ENCODE measurements around the gene INVS. TPM values are rescaled to one million over a fixed set of nuclear protein-coding genes. Genes with fewer than 3 reads are reported as not detected.
"Not testable (repeated sequence)": the region's sequence is repeated elsewhere in the genome, so short reads cannot be mapped to it uniquely, and the experiment has no call there.

INVS gene
- total RNA-seq, 2 donors from 2014 or later, result 37.8 to 46.8 TPM

GRCh38 chr9:100227636-100228035 is 128.6 kb downstream of the INVS start:
- Histone ChIP-seq H3K9me3 (no peaks in the 10 kb centered on the region), H3K27ac (no peak overlapping the region), H3K36me3 (peaks cover 4% of the 10 kb centered on the region), H3K4me1 (ENCODE audit: control insufficient read depth in 1 of 2, low read depth in 2 of 2) (no peaks in the 10 kb centered on the region), H3K27me3 (replicated peaks; ENCODE audit: insufficient read depth) (no peaks in the 10 kb centered on the region), H3K4me3 (no peak overlapping the region)
- no peak for TF ChIP-seq CTCF (IDR thresholded peaks at IDR 0.05)
- DNase-seq (ENCODE audit: low spot score) (no peak), ATAC-seq (ENCODE audit: insufficient number of reproducible peaks, low FRiP score, low read depth) (no peak)

GRCh38 chr9:100228352-100228869 is 129.4 kb downstream of the INVS start:
- H3K27ac ChIP-seq, result no peak overlapping the region
- no peaks in the 10 kb centered on the region for H3K9me3 ChIP-seq
- ATAC-seq (ENCODE audit: insufficient number of reproducible peaks, low FRiP score, low read depth), result no peak
- peaks cover 4% of the 10 kb centered on the region for H3K36me3 ChIP-seq
- H3K4me3 ChIP-seq, result no peak overlapping the region
- no peaks in the 10 kb centered on the region for H3K4me1 ChIP-seq (ENCODE audit: control insufficient read depth in 1 of 2, low read depth in 2 of 2)
- no peaks in the 10 kb centered on the region for H3K27me3 ChIP-seq (replicated peaks; ENCODE audit: insufficient read depth)
- no peak for TF ChIP-seq CTCF (IDR thresholded peaks at IDR 0.05)
- DNase-seq (ENCODE audit: low spot score), result no peak

GRCh38 chr9:100229136-100229535 is 130.1 kb downstream of the INVS start:
- no peak for TF ChIP-seq CTCF (IDR thresholded peaks at IDR 0.05)
- no peak for ATAC-seq (ENCODE audit: insufficient number of reproducible peaks, low FRiP score, low read depth)
- Histone ChIP-seq H3K9me3 (no peaks in the 10 kb centered on the region), H3K27ac (no peak overlapping the region), H3K4me3 (no peak overlapping the region), H3K27me3 (replicated peaks; ENCODE audit: insufficient read depth) (no peaks in the 10 kb centered on the region), H3K36me3 (peaks cover 4% of the 10 kb centered on the region), H3K4me1 (ENCODE audit: control insufficient read depth in 1 of 2, low read depth in 2 of 2) (no peaks in the 10 kb centered on the region)
- DNase-seq (ENCODE audit: low spot score), result no peak

GRCh38 chr9:100229561-100229960 is 130.5 kb downstream of the INVS start:
- Histone ChIP-seq H3K4me1 (ENCODE audit: control insufficient read depth in 1 of 2, low read depth in 2 of 2) (no peaks in the 10 kb centered on the region), H3K36me3 (peaks cover 4% of the 10 kb centered on the region), H3K27ac (no peak overlapping the region), H3K9me3 (no peaks in the 10 kb centered on the region), H3K27me3 (replicated peaks; ENCODE audit: insufficient read depth) (no peaks in the 10 kb centered on the region), H3K4me3 (no peak overlapping the region)
- ATAC-seq (ENCODE audit: insufficient number of reproducible peaks, low FRiP score, low read depth), result no peak
- DNase-seq (ENCODE audit: low spot score), result no peak
- TF ChIP-seq CTCF (IDR thresholded peaks at IDR 0.05), result no peak

GRCh38 chr9:100236986-100237385 is 137.9 kb downstream of the INVS start:
- not testable (repeated sequence) for H3K27me3 ChIP-seq (replicated peaks; ENCODE audit: insufficient read depth); H3K36me3 ChIP-seq; H3K27ac ChIP-seq; ATAC-seq (ENCODE audit: insufficient number of reproducible peaks, low FRiP score, low read depth); H3K9me3 ChIP-seq; H3K4me3 ChIP-seq; DNase-seq (ENCODE audit: low spot score); H3K4me1 ChIP-seq (ENCODE audit: control insufficient read depth in 1 of 2, low read depth in 2 of 2)

GRCh38 chr9:100240512-100240911 is 141.5 kb downstream of the INVS start:
- H3K4me3 ChIP-seq, result no peak overlapping the region
- H3K4me1 ChIP-seq (ENCODE audit: control insufficient read depth in 1 of 2, low read depth in 2 of 2), result no peaks in the 10 kb centered on the region
- ATAC-seq (ENCODE audit: insufficient number of reproducible peaks, low FRiP score, low read depth) (no peak), DNase-seq (ENCODE audit: low spot score) (no peak)
- H3K27ac ChIP-seq, result no peak overlapping the region
- no peak for TF ChIP-seq CTCF (IDR thresholded peaks at IDR 0.05)
- no peaks in the 10 kb centered on the region for H3K36me3 ChIP-seq
- H3K27me3 ChIP-seq (replicated peaks; ENCODE audit: insufficient read depth), result no peaks in the 10 kb centered on the region
- H3K9me3 ChIP-seq, result no peaks in the 10 kb centered on the region
